ENCODE measurements around the gene HOXD9.

Gene HOXD9

GRCh38 chr2:176122683-176123410 lies at the start of gene HOXD9:
Gene HOXD9, plus strand, starts transcription at chr2:176122719. Its CDS starts 50 bp downstream, at chr2:176122769.
- no peak for DNase-seq (ENCODE audit: low read depth)

- DNase-seq (ENCODE audit: low read depth) = no peak
Observed at GRCh38 chr2:176072951-176073904, 49.3 kb upstream of the HOXD9 start.

GRCh38 chr2:176074919-176075425 lies 47.5 kb upstream of the HOXD9 start:
- no peak for DNase-seq (ENCODE audit: low read depth)

DNA sequence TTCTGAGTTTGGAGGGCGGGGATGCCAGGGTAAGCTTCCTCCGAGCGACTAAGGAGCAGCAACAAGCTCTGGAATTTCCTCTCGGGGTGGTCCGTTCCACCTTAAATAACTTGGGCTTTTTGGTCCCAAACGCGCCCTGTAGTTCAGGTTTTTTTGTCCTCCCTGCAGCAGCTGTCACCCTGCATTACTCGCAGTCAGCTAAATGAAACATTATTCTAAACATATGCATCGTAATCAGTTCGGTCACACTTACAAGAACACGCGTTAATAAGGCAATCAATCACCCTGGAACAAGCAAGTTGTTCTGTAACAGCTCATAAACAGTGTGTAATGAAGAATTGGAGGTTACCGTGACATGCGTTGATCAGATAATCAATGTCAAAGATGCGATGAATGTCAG lies 47.0 kb upstream of the HOXD9 start:
- DNase-seq (ENCODE audit: low read depth) = no peak

GRCh38 chr2:176076063-176076462 lies 46.5 kb upstream of the HOXD9 start:
- no peak for DNase-seq (ENCODE audit: low read depth)

- DNase-seq (ENCODE audit: low read depth) = no peak
Observed at GRCh38 chr2:176076796-176077195, 45.7 kb upstream of the HOXD9 start.

GRCh38 chr2:176078541-176079284 lies 43.8 kb upstream of the HOXD9 start:
- no peak for DNase-seq (ENCODE audit: low read depth)

DNA sequence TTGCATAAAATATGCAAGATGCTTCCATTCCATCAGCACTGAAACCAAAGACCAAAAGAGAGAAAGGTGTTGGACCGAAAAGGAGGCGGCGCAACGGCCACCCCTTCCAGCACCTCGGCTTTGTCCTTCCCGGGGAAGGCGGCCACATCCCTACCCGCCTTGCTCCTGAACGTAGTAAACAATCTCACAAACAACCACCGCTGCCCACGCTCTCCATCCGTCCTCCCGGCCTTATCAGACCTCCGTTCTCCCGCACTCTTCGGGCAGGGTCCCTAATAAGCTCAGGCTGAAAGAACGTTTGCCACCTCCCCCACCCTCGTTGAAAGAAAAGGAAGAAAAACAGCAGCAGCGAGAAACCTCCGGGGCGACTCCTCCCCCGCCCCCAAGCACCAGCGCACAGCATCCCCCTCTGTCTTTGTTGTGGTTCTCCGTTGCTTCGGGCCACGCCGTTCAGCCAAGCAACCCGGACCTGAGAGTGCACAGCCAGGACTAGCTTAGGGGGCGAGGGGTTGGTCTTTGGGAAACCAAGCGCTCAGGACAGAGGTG lies 43.2 kb upstream of the HOXD9 start:
- DNase-seq (ENCODE audit: low read depth) = no peak

DNA sequence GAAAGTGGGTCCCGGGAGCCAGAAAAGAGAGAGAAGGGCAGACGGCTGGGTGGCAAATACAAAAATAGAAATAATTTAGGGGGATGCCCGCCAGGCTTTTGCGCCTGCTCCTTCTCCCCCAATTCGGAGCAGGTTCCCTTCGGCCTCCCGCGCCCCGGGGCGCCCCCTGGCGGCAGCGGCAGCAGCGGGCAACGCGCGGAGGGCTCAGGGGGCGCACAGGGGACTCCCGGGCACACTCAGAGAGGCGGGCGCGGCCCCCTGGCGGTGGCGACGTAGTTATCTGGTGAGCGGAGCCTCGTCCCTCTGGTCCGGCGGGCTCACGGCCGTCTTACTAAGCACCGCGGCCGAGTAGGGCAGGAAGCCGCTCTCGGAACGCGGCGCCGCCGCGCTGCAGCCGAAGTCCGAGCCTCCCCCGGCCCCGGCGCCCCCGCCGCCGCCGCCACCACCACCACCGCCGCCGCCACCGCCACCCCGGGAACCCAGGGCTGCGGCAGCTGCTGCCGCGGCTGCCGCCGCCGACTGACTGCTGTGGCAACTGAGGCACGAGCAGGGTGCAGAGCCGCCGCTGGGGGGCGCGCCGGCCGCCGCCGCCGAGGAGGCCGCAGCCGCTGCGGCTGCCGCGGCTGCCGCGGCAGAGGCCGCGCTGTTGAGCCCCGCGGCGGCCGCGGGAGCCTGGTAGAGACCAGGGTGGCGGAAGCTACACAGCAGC lies 42.5 kb upstream of the HOXD9 start:
- DNase-seq (ENCODE audit: low read depth) = no peak

GRCh38 chr2:176080540-176081375 lies 41.8 kb upstream of the HOXD9 start:
- no peak for DNase-seq (ENCODE audit: low read depth)

DNA sequence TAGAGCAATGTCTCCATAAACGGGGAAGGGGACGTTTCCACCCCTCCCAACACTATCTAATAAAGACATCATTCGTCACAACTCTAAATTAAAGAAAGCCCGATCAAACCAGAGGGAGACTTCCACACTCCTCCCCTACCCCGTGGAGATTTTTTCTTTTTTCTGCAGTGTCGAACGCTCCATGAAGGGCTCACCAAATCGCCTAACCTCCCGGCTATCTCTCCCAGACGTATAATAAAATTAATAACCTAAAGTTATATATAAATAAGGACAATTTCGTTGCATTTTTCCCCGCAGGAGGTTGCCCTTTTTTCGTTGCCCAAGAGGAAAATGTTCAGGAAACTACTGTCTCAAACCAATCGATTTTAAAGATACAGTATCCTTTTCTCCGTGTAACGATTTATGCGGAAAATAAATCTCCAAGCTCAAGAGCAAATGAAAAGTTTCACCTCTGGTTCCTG lies 41.1 kb upstream of the HOXD9 start:
- DNase-seq (ENCODE audit: low read depth) = no peak

GRCh38 chr2:176081837-176082524 lies 40.5 kb upstream of the HOXD9 start:
- DNase-seq (ENCODE audit: low read depth) = no peak

- no peak for DNase-seq (ENCODE audit: low read depth)
Observed at GRCh38 chr2:176082525-176082823, 40.0 kb upstream of the HOXD9 start.

GRCh38 chr2:176082824-176083751 lies 39.4 kb upstream of the HOXD9 start:
- DNase-seq (ENCODE audit: low read depth) = no peak

DNA sequence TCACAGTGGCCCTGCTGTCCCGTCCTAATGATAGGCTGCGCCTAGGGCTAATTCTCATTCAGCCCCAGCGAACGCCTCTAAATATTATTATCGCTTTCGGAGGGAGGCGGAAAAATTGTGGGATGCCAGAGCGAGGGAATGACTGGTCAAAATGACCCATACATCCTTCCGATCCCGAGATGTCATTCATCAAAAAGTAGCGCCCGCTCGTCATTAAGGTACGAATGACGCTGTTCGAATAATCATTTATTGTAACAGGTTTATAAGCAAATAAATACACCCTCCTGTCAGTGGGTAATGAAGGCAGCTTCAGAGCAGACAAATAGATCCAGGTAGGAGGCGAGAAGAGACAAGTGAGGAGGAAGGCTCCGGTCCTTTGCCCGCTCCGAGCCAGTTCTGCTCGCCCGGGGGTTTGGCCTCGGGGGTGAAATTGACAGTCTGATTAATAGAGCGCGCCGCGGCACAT lies 38.7 kb upstream of the HOXD9 start, which contains the start of gene EVX2:
EVX2 (minus strand) TSS at position 167 of the 466 bp plus-strand sequence. CDS start 186 bp downstream, outside the sequence.
- DNase-seq (ENCODE audit: low read depth) = no peak

GRCh38 chr2:176084611-176085119 lies 37.9 kb upstream of the HOXD9 start:
- no peak for DNase-seq (ENCODE audit: low read depth)

- no peak for DNase-seq (ENCODE audit: low read depth)
Observed at GRCh38 chr2:176085120-176085788, 37.3 kb upstream of the HOXD9 start.

All from HS-27A (cell line).